CD4-positive, alpha-beta T cell treated with Interleukin-1 beta for 1 hour (primary cell): ENCODE data around the gene CDCA3.
"Not testable (repeated sequence)": the region's sequence is repeated elsewhere in the genome, so short reads cannot be mapped to it uniquely, and the experiment has no call there.

ENCODE experiments used
- DNase-seq, 2 donors: peaks; one replicate each; pipeline ENCODE4 v3.0.0-alpha.2; 2020 to 2022

The CDCA3 gene

DNA sequence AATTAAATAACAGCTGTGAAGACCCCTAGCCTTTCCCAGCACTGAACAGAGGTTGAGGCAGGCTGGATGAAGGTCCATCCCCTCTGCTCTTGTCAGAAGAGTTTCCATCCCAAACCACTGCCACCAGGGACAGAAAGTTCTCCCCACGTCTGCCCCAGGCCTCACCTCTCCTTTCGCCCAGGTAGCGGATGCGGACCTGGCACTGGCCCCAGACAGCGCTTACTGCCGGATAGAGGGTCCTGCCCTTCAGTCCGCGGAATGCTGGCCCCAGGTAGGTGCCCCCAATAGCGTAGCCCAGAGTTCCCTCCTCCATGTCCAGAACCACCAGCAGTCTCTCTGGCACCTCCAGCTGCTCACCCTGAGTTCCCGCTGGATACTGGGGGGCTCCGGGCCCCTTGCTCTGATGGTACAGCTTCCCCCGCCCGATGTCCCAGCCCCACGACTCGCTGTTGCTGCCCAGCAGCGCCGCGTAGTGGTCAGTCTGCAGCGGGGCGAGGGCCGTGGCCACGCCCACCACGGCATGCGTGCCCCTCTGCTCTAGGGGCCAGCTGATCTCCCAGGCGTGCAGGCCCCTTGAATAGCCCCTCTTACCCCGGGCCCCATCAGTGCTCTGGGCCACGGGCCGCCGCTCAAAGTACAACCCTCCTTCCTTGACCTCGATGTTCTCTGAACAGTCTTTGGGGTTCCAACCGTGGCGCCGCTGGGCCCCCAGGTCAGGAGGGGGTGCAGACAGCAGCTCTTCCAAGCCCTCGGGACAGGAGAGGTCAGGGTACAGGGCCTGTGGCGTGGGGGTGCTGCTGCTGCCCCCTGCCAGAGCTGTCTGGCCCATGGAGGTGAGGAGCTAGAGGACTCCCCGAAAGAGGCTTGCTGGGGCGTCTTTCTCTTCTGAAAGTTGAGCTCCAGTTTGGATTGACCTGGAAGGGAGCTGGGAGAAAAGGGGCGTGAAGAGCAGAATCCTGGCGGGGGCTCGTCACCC is 21.3 kb upstream of the CDCA3 start:
- peak; percentile 84 to 88 for DNase-seq

DNA sequence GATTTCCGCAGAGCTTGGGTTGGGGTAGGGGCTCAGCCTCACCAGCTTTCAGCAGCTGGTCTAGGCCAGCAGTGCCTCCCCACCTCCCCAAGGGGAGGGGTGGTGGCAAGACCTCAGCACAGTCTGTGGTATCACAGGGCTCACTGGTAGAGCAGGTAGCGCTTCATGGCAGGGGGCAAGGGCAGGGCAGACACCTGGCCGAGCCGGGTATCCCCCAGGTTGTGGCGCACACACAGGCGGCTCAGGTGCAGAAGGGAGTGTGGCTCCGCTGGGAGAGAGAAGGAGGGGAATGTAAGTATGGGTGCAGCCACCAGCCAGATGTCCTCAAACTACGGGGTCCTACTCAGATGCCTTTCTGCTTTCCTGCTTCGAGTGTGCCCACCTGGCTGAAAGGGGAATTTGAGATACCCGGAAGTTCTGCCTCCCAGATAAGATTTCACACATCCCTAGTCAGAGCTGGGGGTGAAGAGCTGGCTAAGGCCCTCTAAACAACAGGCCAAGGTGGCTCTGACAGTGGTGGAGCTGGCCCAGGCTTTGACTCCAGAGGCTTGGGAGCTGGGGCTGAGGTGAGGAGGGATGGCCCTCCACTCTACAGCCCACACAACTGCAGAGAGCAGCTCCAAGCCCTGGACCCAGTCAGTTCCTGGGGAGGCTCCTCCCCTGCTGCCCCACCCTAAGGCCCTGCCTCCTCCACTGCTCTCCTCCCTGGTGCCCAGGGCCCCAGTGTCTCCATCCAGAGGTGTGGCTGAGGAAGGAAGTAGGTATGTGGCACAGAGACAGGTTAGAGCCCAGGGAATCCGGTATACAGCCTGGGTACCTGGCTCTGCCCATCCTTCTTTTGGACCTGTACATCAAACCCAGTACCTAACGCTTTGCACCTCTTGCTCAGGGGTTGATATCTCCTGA is 20.2 kb upstream of the CDCA3 start:
- peak; percentile 15 to 41 for DNase-seq

DNA sequence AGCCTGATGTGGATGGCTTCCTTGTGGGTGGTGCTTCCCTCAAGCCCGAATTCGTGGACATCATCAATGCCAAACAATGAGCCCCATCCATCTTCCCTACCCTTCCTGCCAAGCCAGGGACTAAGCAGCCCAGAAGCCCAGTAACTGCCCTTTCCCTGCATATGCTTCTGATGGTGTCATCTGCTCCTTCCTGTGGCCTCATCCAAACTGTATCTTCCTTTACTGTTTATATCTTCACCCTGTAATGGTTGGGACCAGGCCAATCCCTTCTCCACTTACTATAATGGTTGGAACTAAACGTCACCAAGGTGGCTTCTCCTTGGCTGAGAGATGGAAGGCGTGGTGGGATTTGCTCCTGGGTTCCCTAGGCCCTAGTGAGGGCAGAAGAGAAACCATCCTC is 19.2 kb upstream of the CDCA3 start:
- not testable (repeated sequence) for DNase-seq

DNA sequence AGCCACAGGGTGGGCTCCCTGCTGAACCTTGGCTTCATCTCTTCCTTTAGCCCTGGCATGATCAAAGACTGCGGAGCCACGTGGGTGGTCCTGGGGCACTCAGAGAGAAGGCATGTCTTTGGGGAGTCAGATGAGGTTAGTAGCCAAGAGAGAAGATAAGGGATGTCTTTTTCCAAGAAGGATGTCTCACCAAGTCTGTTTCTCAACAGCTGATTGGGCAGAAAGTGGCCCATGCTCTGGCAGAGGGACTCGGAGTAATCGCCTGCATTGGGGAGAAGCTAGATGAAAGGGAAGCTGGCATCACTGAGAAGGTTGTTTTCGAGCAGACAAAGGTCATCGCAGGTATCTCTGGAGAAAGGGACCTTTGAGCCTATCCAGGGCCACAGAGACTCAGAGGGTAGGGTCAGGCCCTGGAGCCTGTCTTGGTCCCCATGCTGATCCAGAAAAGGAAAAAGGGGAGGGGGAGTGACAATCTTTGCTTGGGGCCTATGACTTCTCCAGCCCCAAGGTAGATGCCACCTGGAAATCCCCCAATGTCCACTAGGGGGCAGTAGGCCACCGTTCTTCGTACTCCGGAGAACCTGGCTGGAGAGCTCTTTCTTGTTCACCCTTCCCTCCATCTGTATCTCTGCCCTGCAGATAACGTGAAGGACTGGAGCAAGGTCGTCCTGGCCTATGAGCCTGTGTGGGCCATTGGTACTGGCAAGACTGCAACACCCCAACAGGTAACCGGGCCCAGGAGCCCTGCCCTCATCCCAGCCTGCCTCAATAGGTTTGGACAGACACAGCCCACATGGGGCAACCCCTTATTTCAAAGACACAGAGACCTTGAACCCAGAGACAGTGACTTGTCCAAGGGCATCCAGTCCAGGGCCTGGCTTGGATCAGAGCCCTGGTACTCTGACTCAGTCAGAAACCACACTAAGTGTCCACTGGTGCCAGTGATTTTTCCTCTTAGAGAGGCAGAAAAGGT is 18.2 kb upstream of the CDCA3 start:
- DNase-seq: peak; percentile 82 to 89

DNA sequence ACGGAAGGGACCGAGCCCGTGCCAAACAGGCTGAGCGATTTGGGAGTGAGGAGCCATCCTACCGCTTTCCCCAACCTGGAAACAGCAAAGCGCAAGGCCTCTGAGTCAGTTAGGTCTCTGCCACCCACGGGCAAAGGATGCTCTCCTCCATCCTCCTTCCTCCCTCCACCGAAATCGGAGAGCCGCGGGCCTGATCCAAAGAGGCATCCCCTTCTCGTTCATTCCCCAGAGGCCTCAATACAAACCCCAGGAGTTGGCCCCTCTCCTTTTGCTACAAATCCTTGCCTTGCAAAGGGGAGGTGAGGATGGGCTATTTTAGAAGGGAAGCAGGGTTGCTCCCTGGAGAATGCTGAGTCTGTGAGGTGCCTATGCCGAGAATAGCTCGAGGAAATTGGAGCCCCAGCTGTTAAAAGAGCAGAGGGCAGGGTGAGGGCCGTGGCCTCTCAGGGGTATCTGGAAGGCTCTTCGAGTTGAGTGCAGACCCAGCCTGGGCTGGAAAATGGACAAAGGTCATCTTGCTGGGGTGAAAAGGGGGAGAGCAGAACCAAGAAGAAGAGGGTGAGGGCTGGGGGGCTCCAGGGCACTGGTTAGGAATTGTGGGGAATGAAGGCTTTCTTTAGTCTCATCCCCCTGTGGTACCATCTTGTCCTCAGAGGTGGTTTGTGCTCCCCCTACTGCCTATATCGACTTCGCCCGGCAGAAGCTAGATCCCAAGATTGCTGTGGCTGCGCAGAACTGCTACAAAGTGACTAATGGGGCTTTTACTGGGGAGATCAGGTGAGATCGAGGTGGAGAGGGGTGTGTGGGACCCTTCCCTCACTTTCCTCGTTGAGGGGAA is 17.3 kb upstream of the CDCA3 start:
- DNase-seq: peak in 1 of 2 donors; percentile 17

DNA sequence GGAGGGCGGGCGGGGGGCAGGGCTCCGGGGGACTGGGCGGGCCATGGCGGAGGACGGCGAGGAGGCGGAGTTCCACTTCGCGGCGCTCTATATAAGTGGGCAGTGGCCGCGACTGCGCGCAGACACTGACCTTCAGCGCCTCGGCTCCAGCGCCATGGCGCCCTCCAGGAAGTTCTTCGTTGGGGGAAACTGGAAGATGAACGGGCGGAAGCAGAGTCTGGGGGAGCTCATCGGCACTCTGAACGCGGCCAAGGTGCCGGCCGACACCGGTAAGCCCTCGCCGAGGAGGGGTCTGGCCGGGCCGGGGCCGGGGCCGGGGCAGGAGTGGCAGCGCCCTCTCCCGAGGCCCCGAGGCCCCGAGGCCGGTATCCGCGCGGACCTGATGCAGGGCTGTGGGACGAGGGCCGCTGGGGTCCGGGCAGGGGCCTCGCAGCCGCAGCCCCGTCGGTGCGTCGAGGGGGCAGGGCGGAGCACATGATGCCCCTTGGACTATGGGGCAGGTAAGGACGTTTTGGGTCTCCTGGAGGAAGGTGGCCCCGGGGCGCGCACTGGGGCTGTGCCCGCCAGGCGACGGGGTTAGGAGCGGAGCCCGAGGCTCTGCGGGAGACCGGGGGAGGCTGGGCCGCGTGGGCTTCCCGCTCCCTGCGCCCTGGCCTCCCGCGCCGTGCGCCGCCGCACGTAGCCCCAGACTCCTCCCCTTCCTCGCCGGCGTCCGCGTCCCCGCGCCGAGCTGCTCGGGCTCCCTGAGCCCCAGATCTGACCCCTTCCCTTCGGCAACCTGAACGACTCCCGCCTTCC is 16.5 kb upstream of the CDCA3 start, which contains the start of gene TPI1:
Gene TPI1, plus strand, starts transcription at position 119 of the 798 bp plus-strand sequence. Its CDS starts 36 bp downstream, at position 155.
- peak; percentile 85 to 87 for DNase-seq

DNA sequence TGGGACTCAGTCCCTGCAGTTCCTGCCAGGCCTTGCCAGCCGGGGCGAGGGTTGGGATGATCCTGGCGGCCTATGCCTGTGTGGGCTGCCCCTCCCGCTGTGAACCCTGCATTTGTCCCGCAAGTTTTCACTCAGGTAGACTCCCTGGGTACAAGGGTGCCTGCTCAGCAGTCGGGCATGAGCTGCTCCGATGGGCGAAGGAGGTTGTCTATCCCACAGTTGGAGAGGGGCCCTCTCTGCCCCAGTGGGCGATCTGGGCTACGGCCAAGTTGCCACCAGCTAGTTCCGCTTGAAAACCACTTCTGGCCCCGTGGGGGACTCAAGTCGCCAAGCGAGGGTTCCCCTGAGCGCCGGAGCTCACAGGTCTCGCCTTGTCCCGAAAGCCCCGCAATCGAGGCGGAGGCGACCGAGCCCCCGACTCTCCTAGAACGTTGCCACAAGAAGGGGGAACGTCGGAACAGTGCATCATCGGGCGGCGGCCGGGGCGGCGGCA is 15.9 kb upstream of the CDCA3 start:
- DNase-seq: no peak

DNA sequence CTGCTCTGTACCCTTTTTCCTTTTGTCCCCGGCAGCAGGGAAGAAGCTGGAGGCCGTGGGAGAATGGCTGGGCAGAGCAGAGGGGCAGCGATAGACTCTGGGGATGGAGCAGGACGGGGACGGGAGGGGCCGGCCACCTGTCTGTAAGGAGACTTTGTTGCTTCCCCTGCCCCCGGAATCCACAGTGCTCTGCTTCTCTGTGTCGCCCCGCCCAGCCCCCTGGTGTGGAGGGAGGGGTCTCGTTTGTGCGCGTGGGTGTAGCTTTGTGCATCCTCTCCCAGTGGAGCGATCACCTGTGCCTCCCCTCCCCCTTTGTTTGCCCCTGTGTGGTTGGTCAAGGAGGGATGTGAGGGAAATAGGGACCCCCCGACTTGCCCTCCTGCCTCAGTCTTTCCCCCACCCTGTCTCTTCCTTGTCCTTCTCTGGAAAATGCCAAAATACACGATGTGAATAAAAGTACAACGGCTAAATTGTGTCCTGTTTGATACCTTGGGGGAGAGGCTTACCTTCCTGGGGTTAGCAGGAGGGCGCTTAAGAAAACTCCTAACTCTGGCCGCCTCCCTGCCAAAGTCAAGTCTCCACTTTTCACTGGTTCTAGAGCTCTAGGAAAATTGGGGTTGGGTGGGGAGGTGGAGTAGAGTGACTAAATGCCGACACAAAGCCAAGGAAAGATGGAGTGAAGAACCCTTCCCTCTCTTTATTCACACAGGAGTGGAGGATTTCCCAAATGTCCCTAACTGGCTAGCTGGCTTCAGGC is 15.3 kb upstream of the CDCA3 start:
- no peak for DNase-seq

DNA sequence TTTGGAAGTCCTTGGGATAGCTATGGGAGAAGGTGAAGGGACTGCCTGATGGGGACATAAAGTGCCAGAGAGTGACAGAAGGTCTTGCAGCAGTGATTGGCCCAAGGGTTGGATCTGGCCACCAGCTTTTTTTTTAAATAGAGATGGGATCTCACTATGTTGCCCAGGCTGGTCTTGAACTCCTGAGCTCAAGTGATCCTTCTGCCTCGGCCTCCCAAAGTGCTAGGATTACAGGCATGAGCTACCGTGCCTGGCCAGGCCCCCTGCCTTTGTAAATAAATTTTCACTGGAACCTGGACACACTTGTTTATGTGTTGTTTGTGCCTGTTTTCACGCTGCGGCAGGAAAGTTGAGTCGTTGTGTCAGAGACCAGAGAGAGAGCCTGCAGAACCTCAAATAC is 14.2 kb upstream of the CDCA3 start:
- DNase-seq: not testable (repeated sequence)

DNA sequence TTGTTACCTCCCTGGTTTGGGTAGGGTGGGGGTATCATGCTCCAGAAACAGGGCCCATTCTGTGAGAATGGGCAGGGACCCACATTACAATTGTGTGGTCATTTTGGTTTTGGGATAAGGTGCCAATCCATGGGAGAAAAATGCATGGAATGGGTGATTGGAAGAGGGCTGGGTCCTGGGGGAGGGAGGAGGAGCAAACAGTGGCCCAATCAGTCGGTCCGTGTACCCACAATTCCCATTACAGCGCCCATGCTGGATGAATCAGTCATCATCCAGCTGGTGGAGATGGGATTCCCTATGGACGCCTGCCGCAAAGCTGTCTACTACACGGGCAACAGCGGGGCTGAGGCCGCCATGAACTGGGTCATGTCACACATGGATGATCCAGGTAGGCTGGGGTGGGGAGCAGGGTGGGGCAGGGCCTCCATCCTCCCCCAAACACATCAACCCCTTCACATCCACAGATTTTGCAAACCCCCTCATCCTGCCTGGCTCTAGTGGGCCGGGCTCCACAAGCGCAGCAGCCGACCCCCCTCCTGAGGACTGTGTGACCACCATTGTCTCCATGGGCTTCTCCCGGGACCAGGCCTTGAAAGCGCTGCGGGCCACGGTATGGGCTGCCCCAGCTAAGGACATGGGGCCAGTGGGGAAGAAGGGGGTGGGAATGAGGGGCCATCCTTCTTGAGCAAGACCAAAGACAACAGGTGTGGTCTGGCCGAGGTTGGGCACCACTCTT is 12.7 kb upstream of the CDCA3 start:
- no peak for DNase-seq

DNA sequence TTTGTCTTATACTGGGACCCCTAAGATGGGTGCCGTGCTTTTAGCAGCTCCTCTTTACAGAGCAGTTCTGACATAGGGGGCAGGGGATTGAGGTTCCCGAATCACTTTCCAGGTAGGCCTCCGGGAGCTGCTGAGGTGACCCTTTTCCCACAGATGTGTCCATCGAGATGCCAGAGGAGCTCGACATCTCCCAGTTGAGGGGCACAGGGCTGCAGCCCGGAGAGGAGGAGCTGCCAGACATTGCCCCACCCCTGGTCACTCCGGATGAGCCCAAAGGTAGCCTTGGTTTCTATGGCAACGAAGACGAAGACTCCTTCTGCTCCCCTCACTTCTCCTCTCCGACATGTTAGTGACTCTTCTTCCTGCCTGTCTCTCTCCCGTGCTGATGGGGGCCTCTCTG is 11.9 kb upstream of the CDCA3 start:
- no peak for DNase-seq

DNA sequence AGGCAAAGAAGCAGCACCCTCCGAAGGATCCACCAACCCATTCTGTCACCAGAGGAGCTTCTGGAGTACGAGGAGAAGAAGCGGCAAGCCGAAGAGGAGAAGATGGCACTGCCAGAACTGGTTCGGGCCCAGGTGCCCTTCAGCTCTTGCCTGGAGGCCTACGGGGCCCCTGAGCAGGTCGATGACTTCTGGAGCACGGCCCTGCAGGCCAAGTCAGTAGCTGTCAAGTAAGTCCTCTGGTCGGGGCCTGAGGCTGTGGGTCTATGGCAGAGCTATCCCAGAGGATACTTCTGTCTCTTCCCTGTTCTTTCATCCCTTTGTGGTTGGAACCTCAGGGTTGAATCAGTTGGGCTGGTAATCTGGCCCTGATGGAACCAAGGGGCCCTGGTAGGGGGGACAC is 10.3 kb upstream of the CDCA3 start:
- DNase-seq: no peak

DNA sequence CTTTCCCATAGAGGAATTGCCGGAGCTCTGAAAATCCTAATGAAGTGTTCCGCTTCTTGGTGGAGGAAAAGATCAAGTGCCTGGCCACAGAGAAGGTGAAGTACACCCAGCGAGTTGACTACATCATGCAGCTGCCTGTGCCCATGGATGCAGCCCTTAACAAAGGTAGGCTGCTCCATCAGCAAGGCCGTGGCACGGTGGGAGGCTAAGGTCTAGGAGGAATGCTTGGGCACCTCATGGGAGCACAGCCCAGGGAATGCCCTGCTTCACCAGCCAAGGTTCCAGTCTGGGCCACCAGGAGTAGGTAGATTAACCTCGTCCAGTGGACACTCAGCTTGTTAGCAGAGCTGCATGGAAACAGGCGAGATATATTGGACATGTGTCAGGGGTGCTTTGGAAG is 9.9 kb upstream of the CDCA3 start:
- no peak for DNase-seq

DNA sequence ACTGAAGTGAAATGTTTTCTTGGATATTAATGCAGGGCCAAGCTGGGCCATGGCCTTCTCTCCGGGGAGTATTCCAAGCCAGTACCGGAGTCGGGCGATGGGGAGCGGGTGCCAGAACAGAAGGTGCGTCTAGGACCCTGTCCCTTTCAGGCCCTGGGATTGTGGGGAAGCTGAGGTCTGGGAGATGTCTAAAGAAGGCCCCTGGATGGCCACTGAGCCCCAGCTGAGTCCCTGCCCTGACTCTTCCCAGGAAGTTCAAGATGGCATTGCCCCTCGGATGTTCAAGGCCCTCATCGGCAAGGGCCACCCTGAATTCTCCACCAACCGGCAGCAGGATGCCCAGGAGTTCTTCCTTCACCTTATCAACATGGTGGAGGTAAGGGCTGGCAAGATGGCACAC is 9.0 kb upstream of the CDCA3 start:
- DNase-seq: no peak

DNA sequence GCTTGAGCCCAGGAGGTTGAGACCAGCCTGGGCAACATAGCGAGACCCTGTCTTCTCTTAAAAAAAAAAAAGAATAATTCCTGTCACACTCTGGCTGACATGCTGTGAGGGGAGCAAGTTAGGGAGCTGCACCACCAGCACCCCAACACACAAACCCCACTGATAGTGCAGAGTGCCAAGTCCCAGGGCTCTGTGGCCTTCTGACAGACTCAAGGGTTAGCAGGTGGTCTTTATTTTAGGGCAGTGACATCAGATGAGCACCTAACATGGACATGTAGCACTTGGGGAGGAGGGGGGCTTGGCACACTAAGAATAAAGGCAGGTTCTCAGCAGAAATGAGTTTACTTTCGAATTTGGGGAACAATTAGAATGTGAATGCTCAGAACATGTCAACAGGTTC is 7.7 kb upstream of the CDCA3 start:
- DNase-seq: no peak

DNA sequence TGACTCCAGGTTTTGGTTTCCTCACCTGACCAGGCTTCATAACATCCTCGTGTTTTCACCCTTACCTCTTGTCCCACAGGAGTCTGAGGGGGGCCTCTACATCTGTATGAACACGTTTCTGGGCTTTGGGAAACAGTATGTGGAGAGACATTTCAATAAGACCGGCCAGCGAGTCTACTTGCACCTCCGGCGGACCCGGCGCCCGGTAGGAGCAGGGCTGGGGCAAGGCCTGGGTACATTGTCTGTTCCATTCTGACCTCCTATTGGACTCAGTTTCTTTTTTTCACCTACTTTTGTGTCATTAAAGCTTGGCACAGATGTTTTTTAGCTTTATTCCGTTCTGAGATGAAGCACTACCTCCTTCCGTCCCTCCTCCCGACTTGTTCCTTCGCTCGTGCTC is 4.2 kb upstream of the CDCA3 start:
- no peak for DNase-seq

DNA sequence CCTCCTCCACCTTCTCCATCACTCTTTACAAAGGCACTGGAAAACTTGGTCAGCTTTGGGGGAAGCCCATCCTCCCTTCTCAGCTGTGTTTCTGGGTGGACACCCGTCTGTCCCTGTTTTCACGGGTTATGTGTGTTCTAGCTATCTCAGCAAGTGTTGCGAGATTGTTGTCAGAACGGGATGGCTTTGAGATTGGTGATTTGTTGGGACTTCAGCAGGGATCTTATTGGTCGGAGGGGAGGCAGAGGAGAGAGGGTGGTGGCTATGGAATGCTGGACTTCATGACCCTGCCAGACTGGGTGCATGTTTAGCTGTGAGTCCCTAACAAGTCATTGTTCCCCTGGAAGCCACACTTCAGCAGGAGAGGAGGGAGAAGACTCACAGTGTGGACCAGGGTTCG is 3.0 kb upstream of the CDCA3 start:
- DNase-seq: no peak

DNA sequence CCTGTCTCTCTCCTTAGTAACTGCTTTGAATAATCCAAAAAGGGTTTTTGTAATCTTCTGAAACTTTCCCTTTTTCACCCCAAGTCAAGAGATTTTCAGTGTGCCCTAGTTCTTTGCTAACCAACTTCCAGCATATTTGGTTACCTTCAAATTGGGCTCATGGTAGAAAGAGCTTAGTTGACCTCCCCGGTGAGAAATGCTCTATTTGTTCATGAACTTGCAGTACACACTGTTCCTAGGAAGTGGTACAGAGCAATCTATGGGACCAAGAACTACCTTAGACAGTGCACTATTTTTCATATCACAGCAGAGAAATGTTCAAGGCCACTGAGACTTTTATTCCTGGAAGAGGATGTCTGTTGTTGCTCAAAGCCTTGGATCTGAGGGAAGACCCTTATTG is 2.5 kb upstream of the CDCA3 start:
- no peak for DNase-seq
